GM18505 (cell line): Measurements from ENCODE around the gene PSPH.

Source experiments
- ATAC-seq: cut with Tn5 transposase; IDR thresholded peaks from one replicate; pipeline ENCODE4 v1.9.1; 2021; ENCODE audit not compliant: unreplicated experiment
- POLR2A ChIP-seq: IDR thresholded peaks from 4 replicates; pipeline ENCODE4 v1.6.1; 2011; ENCODE audit warnings: borderline replicate concordance; ENCODE audit not compliant: insufficient read depth, insufficient read length; ENCODE audit errors: extremely low read depth

The PSPH gene

DNA sequence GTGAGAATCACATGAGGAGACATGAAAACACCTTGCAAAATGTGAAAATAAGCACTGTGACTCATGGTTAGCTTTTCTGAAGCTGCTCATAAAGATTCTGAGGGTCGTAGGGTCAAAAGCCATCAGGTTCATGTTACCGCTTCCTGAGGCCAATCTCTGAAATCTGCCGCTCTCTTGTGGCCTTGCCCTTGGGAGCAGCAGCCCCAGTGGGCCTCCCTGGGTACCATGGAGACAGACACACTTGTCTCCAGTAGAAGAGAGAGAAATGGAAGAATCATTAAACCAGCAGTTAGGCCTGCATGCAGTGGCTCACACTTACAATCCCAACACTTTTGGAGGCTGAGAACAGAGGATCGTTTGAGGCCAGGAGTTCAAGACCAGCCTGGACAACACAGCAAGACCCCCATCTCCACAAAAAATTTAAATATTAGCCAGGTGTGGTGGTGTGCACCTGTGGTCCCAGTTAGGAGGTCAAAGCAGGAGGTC lies 44.0 kb downstream of the PSPH start:
- TF ChIP-seq POLR2A: no peak
- no peak for ATAC-seq

- no peak for TF ChIP-seq POLR2A
Observed at GRCh38 chr7:56003749-56004148, 47.5 kb downstream of the PSPH start.

DNA sequence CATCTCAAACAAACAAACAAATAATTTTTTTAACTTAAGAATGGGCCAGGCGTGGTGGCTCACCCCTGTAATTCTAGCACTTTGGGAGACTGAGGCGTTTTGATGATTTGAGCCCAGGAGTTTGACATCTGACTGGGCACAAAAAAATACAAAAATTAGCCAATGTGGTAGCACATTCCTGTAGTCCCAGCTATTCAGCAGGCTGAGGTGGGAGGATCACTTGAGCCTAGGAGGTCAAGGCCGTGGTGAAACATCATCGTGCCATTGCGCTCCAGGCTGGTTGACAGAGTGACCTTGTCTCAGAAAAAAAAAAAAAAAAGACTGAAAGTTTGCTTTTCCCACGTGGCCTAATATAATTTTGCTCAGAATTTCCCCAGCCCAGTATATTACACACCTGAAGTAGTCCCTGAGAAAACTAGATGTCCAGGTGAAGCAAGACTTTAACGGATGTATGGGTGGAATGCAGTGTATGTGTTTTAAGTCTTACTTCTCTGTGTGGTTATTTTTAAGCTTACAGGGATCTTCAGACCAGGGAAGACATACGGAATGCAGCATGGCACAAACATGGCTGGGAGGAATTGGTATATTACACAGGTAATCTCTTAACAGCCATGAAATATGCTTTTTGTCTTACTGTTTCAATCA lies 54.3 kb downstream of the PSPH start:
- no peak for ATAC-seq
- no peak for TF ChIP-seq POLR2A

More at GRCh38 chr7:56003749-56004148, 47.5 kb downstream of the PSPH start:
- no peak for ATAC-seq

DNA sequence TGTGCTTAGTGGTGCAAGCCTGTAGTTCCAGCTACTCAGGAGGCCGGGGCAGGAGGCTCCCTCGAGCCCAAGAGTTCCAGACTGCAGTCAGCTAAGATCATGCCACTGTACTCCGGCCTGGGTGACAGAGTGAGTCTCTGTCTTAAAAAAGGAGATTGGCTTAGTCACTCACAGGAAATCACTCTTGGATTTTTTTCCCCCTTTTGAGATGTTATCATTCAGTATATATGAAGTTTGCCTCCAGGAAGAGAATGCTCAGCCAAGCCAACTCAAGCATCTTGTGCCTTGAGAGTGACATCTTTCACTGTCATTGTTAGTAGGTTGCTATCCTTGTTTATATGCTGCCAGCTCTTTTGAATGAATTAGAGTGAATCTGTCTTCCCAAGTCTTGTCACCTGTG lies 58.9 kb downstream of the PSPH start:
- TF ChIP-seq POLR2A: no peak
- ATAC-seq: no peak

DNA sequence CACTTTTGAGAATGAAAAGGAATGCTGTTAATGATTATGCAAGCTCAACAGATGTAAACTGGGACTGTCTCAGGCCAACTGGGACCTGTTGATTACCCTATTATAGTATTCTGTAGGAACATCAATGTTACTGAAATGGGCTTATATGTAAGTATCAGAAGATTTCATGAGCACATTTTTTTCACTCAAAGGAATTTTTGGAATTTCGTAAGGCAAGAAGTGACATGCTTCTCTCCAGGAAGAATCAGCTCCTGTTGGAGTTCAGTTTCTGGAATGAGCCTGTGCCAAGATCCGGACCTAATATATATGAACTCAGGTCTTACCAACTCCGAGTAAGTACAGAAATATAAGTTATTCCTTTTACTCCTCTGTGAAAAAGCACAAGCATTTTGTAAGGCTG lies 67.7 kb downstream of the PSPH start:
- ATAC-seq: no peak

GRCh38 chr7:55980266-55980665 lies 71.0 kb downstream of the PSPH start:
- ATAC-seq: no peak
- TF ChIP-seq POLR2A: no peak

More for the DNA sequence above, 67.7 kb downstream of the PSPH start:
- TF ChIP-seq POLR2A: no peak

- TF ChIP-seq POLR2A: no peak
- no peak for ATAC-seq
Observed at GRCh38 chr7:55977831-55978230, 73.4 kb downstream of the PSPH start.

- ATAC-seq: no peak
- TF ChIP-seq POLR2A: no peak
Observed at GRCh38 chr7:55975988-55976633, 75.1 kb downstream of the PSPH start.

DNA sequence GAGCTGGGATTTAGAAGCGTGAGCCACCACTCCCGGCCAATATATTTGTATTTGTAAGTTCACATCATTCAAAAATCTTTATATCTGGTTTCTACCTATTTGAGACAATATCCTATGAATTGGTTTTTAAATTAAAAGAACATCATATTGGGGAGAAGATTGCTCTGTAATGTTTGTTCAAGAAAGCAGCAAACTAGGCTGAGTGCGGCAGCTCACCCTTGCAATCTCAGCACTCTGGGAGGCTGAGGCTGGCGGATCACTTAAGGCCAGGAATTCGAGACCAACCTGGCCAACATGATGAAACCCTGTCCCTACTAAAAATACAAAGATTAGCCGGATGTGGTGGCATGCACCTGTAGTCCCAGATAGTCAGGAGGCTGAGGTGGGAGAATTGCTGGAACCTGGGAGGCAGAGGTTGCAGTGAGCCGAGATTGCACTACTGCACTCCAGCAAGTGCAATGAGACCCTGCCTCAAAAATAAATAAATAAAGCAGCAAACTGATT lies 77.4 kb downstream of the PSPH start:
- ATAC-seq: no peak
- no peak for TF ChIP-seq POLR2A

DNA sequence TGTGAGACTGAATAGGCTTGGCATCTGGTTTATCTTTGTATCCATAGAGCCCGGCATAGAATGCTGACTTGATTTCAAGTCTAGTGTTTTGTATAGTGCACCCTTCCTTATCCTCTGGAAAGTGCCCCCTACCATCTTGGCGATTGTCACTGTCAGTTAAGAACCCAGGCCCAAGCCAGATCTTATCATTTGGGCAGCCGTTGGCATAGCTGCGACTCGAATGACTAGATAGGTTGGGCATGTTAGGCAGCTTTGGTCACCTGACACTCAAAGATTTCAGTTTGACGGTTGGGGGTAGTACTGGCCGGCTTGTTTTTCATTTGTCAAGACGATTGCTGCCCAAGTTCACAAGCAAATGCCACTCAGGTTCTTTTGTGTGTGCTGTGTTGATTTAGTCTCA lies 80.3 kb downstream of the PSPH start:
- ATAC-seq: no peak
- TF ChIP-seq POLR2A: no peak

DNA sequence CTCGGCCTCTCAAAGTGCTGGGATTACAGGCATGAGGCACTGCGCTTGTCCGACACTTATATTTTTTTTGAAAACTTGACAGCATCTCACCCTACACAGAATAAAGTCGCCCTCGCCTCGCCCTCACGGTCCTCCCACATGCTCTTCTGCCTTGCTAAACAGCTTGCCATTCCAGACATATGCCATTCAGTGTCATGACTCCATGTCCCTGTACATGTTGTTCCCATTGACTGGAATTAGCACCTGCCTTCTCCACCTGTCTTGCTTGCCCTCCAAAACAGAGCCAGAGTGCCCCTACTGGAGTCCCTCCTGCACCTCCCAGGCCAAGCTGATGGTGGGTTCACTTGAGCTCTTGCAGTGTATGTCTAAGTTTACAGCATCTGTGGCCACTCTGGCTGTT lies 80.7 kb downstream of the PSPH start:
- ATAC-seq: no peak
- no peak for TF ChIP-seq POLR2A

DNA sequence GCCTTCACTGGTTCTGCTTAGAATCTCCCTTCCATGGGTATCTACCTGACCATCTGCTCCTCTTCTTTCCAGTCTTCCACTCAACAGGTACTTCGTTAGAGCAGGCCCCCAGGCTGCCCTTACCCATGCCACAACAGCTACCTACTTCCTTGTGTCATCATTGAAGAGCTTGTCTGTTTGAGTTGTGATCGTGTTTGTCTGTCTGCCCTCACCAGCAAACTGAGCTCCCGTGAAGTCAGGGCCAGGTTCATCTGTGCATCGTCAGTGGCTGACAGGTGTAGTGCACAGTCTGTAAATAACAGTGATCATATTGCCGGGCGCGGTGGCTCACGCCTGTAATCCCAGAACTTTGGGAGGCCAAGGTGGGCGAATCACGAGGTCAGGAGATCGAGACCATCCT lies 81.9 kb downstream of the PSPH start:
- TF ChIP-seq POLR2A: no peak
- ATAC-seq: no peak

DNA sequence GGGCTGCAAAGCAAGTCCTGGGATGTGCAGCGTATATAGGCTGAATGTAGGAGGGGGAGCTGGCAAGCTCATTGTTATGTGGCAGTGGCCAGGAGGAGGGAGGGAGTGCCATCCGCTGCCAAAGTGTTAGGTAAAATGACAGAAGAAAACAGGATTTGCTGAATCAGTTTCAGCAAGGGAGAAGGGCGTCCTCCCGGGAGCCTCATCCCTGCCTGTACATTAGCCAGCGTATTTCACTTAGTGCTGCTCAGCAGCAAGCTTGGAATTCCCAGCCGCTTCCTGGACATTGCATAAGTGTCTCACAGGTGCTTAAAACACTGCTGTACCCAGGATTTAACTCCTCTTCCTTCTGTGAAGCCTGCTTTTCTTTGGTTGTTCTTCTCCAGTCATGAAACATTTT lies 84.4 kb downstream of the PSPH start:
- no peak for TF ChIP-seq POLR2A
- no peak for ATAC-seq

GRCh38 chr7:55965805-55966421 lies 85.3 kb downstream of the PSPH start:
- ATAC-seq: no peak
- no peak for TF ChIP-seq POLR2A
